ENCODE results near the gene ZNF598.
A peak's percentile ranks its signal among the peaks of the same experiment; 100 is the strongest.

ZNF598 gene

DNA sequence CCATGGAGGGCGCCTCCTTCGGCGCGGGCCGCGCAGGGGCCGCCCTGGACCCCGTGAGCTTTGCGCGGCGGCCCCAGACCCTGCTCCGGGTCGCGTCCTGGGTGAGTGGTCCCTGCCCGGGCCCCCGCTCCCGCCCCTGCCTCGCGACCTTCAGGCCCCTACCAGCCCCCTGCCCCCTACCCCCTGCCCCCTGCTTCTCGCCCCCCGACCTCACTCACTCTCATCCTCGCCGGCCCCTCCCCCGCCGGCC, 19.6 kb downstream of the ZNF598 start:
- no peak for DNase-seq

- DNase-seq, result peak in 1 of 2 experiments; percentile 16
Measured at GRCh38 chr16:1989209-1990100, 20.2 kb downstream of the ZNF598 start, which contains the start of gene SYNGR3. Gene SYNGR3 (plus strand): TSS chr16:1989970. CDS start chr16:1990103, 133 bp downstream.

GRCh38 chr16:1987198-1987597, 22.4 kb downstream of the ZNF598 start:
- no peak for DNase-seq

DNA sequence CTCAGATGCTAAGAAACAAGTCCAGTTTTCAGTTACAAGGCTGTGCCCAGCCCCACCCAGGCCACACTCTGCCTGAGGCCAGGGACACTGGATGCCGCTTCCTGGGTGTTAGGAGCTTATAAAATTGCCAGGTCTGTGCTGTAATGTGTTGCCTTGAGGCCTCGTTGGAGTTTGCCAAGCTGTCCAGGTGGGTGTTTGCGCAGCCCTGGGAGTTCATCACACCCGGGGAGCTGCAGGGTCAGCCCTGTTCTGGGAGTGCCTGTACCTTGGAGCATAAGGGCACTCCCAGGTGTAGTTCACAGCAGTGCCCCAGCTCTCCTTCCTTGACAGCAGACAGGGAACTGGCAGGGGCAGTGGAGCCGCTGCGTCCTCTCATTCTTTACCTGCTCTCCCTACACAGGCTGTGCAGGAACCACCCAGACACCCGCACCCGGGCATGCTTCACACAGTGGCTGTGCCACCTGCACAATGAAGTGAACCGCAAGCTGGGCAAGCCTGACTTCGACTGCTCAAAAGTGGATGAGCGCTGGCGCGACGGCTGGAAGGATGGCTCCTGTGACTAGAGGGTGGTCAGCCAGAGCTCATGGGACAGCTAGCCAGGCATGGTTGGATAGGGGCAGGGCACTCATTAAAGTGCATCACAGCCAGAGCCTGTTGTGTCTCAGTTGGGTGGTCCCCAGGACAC, 24.0 kb downstream of the ZNF598 start:
- no peak for DNase-seq

DNA sequence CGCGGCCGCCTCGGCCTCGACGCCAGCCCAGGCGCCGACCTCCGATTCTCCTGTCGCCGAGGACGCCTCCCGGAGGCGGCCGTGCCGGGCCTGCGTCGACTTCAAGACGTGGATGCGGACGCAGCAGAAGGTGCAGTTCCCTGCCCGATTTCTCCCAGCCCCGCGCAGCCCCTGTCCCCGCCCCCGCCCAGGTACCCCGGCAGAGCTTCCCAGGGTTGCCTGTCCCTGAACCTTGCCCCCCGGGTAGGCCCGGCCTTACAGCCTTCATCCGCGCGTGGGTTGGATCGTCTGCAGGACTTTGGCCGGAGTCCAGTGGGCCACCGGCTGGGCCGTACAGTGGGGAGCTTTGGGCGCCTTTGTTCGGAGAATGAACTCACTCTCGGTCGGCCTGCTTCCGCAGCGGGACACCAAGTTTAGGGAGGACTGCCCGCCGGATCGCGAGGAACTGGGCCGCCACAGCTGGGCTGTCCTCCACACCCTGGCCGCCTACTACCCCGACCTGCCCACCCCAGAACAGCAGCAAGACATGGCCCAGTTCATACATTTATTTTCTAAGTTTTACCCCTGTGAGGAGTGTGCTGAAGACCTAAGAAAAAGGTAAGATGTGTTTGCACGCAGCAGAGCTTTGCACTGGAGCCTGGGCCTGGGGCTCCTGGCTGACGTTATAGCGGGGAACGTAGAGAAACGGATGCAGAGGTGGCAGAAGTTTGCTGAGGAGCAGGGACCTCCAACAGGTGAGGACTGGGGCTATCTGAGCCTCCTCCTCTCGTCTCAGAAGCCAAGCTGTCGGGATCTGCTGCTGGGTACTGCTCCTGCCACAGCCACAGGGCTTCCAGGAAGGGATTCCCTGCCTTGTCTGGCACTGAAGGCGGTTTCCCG, 25.0 kb downstream of the ZNF598 start:
- DNase-seq, result peak in 1 of 2 experiments; percentile 47

DNA sequence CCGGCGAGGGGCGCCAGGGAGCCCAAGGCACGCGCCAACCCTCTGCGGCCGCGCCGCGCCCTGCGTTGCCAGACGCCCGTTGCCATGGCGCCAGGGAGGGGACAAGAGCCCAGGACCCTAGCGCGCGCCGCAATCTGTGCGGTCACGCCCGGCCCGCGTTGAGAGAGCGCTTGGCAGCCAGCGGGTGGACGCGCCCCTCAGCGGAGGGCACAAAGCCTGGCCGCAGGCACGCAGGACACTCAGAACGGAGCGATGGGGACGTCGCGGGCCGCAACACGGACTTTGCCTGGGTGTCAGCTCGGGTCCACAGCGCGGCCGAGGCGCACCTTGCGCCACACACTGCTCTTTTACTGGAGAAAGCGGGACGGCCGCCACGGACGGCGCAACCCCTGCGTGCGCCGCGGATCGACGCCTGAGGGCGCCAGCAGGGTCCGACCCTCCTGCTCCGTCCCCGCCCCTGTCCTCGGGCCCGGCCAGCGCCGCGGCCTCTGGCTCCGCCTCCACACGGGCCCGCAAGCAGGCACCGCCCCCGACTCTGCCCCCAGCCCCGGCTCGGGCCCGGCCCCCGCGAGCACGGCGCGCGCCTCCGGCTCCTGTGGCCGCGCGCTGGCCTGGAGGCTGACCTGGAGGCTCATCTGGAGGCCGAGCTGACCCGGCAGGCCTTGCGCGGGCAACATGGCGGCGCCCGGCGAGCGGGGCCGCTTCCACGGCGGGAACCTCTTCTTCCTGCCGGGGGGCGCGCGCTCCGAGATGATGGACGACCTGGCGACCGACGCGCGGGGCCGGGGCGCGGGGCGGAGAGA, 25.9 kb downstream of the ZNF598 start, which contains the start of gene GFER:
Gene GFER (plus strand): TSS at position 650 of the 803 bp plus-strand sequence. CDS start 26 bp downstream, at position 676.
- peak; percentile 73 to 79 for DNase-seq

- DNase-seq, result no peak
Measured at GRCh38 chr16:1982991-1983543, 26.6 kb downstream of the ZNF598 start.

- DNase-seq, result no peak
Measured at GRCh38 chr16:1982013-1982433, 27.6 kb downstream of the ZNF598 start.

DNA sequence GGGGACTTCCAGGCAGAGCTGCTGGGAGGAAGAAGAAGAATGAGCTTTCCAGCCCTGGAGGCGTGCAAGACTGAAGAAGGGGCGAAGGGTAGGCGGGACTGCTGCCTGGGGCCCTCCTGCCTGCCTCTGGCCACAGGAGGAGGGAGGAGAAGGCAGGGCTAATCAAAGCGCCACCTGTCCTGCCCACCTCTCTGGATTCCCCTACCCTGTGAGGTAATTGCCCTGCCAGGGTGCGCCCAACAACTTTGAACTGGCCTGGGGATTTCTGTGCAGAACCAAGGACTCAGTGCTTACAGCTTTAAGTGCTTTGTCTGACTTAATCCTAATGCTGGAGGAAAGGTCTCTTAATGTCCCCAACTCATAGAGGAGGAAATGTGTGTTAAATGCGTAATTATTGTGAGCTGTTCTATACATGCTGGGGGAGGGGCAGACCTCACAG, 28.2 kb downstream of the ZNF598 start, which contains the start of gene NOXO1:
Gene NOXO1 (minus strand): TSS at position 72 of the 439 bp plus-strand sequence. CDS start 290 bp downstream, outside the sequence.
- DNase-seq, result no peak

DNA sequence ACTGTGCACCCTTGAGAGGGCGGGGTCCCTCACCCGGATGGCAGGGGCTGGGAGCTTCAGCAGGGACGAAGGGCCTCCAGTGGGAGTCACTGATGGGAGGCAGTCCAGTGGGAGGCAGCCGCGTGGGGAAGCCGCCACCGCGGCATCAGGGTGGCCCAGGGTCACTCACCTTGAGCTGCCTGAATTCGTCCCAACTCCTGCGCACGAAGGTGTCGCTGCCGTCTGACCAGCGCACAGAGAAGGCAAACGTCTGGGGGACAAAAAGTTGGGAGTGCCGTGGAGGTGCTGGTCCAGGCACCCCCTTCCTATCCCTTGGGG, 28.9 kb downstream of the ZNF598 start:
- DNase-seq, result no peak

GRCh38 chr16:1980030-1980769, 29.4 kb downstream of the ZNF598 start:
- no peak for DNase-seq

DNA sequence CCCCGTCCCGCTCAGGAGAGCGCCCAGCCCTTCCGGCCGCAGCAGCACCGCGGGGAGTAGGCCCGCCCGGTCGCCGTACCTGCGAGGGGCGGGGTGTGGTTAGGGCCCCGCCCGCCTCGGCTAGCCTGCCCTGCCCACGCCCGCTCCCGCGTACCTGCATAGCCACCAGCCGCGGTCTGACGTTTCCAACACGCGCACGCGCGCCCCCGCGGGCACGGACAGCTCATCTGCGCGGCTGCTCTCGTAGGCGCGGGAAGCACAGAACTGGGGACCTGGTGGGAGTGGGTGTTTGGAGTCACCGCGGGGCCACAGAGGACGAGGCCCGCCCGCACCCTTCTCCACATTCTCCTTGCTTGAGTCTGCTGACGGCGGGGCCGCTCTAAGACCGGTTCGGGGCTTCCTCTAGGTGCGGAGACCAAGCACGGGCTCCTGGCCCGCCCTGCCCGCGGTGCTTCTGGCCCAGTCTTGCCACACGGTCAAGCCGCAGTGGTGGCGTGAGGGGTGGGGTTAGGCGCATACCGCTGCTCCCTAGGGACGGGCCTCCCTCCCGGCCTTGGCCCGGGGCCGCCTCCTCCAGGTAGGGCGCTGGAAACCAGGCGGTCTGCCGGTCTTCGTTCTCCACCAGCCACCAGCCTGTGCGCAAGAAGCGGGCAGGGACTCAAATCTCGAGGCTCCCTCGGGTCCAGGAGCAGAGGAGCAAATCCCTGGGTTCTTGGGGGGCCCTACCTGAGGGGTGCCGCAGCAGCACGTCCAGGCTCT, 30.2 kb downstream of the ZNF598 start:
- DNase-seq, result peak; percentile 65 to 72

DNA sequence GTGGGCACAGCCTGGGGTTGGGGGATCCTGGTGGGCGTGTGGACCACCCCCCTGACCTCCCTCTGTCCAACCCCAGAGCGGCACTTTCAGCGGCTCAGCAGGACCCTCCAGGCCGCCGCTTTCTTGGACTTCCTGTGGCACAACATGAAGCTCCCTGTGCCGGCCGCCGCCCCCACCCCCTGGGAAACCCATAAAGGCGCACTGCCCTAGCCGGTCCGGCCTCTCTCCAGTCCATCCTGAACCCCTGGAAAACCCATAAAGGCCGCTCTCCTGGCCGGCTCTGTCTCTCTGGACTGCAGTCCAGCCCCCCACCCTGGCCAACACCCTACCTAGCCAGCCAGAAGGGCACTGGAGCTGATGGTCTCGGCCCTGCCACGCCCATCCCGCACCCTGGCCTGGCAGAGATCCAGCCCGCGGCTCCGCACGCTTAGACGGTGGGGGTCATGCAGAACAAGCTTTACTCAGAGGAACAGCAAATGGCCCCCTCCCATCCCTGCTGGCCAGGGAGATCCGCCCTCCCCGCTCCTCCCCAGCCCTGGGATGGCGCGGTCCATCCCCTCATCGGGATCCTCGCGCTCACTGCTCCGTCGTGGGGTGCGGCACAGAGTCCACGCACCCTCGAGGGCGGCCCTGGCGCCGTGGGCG, 31.0 kb downstream of the ZNF598 start:
- DNase-seq, result no peak

GRCh38 chr16:1977875-1978268, 31.7 kb downstream of the ZNF598 start:
- DNase-seq, result no peak

DNA sequence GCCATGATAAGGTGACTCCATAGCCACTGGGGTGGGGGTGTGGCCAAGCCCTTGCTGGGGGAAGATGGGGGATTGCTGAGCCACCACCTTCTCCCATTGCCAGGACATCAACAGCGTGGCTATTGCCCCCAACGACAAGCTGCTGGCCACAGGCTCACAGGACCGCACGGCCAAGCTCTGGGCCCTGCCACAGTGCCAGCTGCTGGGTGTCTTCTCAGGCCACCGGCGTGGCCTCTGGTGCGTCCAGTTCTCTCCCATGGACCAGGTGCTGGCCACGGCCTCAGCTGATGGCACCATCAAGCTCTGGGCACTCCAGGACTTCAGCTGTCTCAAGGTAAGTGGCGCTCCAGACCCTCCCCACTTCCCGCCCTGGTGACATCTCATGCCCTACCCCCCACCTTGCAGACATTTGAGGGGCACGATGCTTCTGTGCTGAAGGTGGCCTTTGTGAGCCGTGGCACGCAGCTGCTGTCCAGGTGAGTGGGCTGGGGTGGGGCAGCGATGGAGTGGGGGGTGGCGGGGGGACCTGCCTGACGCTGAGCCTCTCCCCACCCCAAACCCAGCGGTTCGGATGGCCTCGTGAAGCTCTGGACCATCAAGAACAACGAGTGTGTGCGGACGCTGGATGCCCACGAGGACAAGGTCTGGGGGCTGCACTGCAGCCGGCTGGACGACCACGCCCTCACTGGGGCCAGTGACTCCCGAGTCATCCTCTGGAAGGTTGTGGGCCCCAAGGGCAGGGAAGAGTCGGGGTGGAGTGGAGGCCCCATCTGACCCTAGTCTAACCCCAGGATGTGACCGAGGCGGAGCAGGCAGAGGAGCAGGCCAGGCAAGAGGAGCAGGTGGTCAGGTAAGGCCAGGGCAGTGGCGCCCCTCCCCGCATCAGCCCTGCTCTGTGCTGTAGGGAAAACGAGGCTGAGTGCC, 32.4 kb downstream of the ZNF598 start:
- DNase-seq, result no peak

DNA sequence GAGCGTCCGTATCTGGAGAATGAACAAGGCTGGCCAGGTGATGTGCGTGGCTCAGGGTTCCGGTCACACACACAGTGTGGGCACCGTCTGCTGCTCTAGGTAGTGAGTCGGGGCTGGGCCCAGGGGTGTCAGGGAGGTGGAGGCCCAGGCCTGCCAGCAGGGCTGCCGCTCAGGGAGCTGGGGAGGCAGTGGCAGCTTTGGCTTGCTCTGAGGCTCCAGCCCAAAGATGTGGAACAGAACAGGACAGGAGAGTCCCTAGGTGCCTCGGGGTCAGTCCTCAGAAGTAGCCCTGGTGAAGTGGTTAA, 33.5 kb downstream of the ZNF598 start:
- no peak for DNase-seq

DNA sequence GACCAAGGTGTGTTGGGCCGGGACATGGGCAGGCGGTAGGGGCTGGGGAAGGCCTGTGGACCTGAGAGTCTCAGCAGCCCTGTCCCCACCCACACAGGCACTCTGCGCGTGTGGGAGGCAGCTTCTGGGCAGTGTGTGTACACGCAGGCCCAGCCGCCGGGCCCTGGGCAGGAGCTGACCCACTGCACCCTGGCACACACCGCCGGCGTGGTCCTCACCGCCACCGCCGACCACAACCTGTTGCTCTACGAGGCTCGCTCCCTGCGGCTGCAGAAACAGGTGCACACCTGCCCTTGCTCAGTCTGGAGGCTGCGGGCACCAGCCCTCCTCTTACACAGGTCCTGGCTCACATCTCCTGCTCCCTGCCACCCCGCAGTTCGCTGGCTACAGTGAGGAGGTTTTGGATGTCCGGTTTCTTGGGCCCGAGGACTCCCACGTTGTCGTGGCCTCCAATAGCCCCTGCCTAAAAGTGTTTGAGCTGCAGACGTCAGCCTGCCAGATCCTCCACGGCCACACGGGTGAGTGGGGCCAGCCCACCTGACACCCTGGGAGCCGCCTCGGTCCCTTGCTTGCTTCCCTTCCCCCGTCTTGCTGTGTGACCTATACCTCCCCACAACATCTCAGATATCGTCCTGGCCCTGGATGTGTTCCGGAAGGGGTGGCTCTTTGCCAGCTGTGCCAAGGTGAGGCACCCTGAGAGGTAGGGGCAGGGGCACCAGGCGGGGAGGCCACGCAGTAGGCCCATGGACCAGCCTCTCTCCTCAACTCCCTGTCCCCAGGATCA, 34.0 kb downstream of the ZNF598 start:
- no peak for DNase-seq
